K562 (cell line): ENCODE data around the gene DENND5B.

ENCODE experiments used
- BRCA1 ChIP-seq, 2 experiments: fragments of 450-650 bp in 1 of 2; sonication (generic) in 1 of 2; formaldehyde crosslinking in 1 of 2; IDR thresholded peaks; 2 replicates each; pipeline versions ENCODE4 v1.5.0 to v1.6.1; 2017 to 2020; ENCODE audit warnings: mild to moderate bottlenecking in 1 of 2, missing genetic modification reagents in 1 of 2
- ETV6 ChIP-seq, 3 experiments: fragments of 150-350 bp in 1 of 3; sonication (generic) in 1 of 3; formaldehyde crosslinking in 1 of 3; IDR thresholded peaks; 2 replicates each; pipeline versions ENCODE4 v1.6.1 to v1.8.0; 2014 to 2022; ENCODE audit warnings: borderline replicate concordance in 2 of 3, low read depth in 2 of 3, antibody characterized with exemption in 1 of 3, low read length in 1 of 3, mild to moderate bottlenecking in 1 of 3, missing genetic modification reagents in 1 of 3
- NR2C2 ChIP-seq, 2 experiments: fragments of 200-800 bp in 1 of 2; sonication (Bioruptor generic) in 1 of 2; sonication (generic) in 1 of 2; formaldehyde crosslinking in 1 of 2; IDR thresholded peaks; 2 replicates each; pipeline versions ENCODE4 v1.6.1 to v1.8.0; 2016 to 2022; ENCODE audit warnings: mild to moderate bottlenecking in 1 of 2, missing compliant biosample characterization in 1 of 2, missing genetic modification characterization in 1 of 2, missing genetic modification reagents in 1 of 2
- ZNF274 ChIP-seq: IDR thresholded peaks from 2 replicates; pipeline ENCODE4 v1.6.1; 2011; ENCODE audit warnings: low read depth, mild to moderate bottlenecking, low read length, moderate library complexity, borderline replicate concordance
- TF ChIP-seq, protein P1 (sequence below), 2 experiments: fragments of 450-650 bp; formaldehyde crosslinking in 1 of 2; IDR thresholded peaks; 2 replicates each; pipeline versions ENCODE4 v1.4.0 to v1.6.1; 2014 to 2020; ENCODE audit warnings: mild to moderate bottlenecking in 2 of 2, borderline replicate concordance in 1 of 2, low read depth in 1 of 2

DNA sequence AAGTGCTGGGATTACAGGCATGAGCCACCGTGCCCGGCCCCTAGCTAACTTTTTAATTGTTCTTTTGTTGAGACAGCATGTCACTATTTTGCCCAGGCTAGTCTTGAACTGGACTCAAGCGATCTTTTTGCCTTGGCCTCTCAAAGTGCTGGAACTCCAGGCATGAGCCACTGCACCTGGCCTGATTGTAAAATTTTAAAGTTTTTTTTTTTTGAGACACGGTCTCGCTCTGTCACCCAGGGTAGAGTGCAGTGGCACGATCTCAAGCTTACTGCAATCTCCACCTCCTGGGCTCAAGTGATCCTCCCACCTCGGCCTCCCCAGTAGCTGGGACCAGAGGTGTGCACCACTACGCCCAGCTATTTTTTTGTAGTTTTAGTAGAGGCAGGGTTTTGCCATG lies 185.9 kb downstream of the DENND5B start:
- TF ChIP-seq BRCA1 (IDR thresholded peaks at IDR 0.05) (no peak), BRCA1 (CRISPR knock-in tag; IDR thresholded peaks at IDR 0.05) (no peak), NR2C2 (CRISPR knock-in tag; IDR thresholded peaks at IDR 0.05) (no peak), NR2C2 (tag; IDR thresholded peaks at IDR 0.05) (no peak), ETV6 (IDR thresholded peaks at IDR 0.05; ENCODE audit: borderline replicate concordance in 1 of 2, low read depth in 2 of 2, low read length in 1 of 2) (no peak), ETV6 (CRISPR knock-in tag; IDR thresholded peaks at IDR 0.05; ENCODE audit: borderline replicate concordance) (no peak), ZNF274 (no peak)
- TF ChIP-seq, protein P1, sequence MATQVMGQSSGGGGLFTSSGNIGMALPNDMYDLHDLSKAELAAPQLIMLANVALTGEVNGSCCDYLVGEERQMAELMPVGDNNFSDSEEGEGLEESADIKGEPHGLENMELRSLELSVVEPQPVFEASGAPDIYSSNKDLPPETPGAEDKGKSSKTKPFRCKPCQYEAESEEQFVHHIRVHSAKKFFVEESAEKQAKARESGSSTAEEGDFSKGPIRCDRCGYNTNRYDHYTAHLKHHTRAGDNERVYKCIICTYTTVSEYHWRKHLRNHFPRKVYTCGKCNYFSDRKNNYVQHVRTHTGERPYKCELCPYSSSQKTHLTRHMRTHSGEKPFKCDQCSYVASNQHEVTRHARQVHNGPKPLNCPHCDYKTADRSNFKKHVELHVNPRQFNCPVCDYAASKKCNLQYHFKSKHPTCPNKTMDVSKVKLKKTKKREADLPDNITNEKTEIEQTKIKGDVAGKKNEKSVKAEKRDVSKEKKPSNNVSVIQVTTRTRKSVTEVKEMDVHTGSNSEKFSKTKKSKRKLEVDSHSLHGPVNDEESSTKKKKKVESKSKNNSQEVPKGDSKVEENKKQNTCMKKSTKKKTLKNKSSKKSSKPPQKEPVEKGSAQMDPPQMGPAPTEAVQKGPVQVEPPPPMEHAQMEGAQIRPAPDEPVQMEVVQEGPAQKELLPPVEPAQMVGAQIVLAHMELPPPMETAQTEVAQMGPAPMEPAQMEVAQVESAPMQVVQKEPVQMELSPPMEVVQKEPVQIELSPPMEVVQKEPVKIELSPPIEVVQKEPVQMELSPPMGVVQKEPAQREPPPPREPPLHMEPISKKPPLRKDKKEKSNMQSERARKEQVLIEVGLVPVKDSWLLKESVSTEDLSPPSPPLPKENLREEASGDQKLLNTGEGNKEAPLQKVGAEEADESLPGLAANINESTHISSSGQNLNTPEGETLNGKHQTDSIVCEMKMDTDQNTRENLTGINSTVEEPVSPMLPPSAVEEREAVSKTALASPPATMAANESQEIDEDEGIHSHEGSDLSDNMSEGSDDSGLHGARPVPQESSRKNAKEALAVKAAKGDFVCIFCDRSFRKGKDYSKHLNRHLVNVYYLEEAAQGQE (IDR thresholded peaks at IDR 0.05; ENCODE audit: borderline replicate concordance) = no peak
- TF ChIP-seq, protein P1 (CRISPR knock-in tag; IDR thresholded peaks at IDR 0.05; ENCODE audit: low read depth) = no peak
